NCI-H748 (cell line): Measurements from ENCODE around the gene GLE1.

Experiments
- DNase-seq: peaks from one replicate; lab custom pipeline; 2025; ENCODE audit not compliant: unreplicated experiment; lab: John Stamatoyannopoulos, UW

The GLE1 gene

GRCh38 chr9:128504485-128505413 lies at the start of gene GLE1:
Gene GLE1, plus strand, starts transcription at chr9:128504719. Its CDS starts 87 bp downstream, at chr9:128504806.
- DNase-seq: peak; percentile 94

- DNase-seq: no peak
Measured at GRCh38 chr9:128454991-128455390, 49.5 kb upstream of the GLE1 start.

GRCh38 chr9:128455849-128456612 lies 48.5 kb upstream of the GLE1 start, which contains the start of gene ODF2:
Gene ODF2, plus strand, starts transcription at chr9:128456006. Its CDS starts 86 bp downstream, at chr9:128456092.
- peak; percentile 99 for DNase-seq

GRCh38 chr9:128456613-128457061 lies 47.9 kb upstream of the GLE1 start:
- DNase-seq: peak; percentile 85

- DNase-seq: peak; percentile 32
Measured at GRCh38 chr9:128457207-128457606, 47.3 kb upstream of the GLE1 start.

GRCh38 chr9:128459011-128459410 lies 45.5 kb upstream of the GLE1 start:
- DNase-seq: no peak

GRCh38 chr9:128469070-128469469 lies 35.4 kb upstream of the GLE1 start:
- no peak for DNase-seq

- DNase-seq: no peak
Measured at GRCh38 chr9:128470560-128470959, 34.0 kb upstream of the GLE1 start.

GRCh38 chr9:128473104-128473503 lies 31.4 kb upstream of the GLE1 start:
- no peak for DNase-seq

- DNase-seq: no peak
Measured at GRCh38 chr9:128475867-128476266, 28.7 kb upstream of the GLE1 start.

- DNase-seq: no peak
Measured at GRCh38 chr9:128479262-128479661, 25.3 kb upstream of the GLE1 start.

GRCh38 chr9:128481561-128481960 lies 23.0 kb upstream of the GLE1 start:
- no peak for DNase-seq

- DNase-seq: no peak
Measured at GRCh38 chr9:128482186-128482585, 22.3 kb upstream of the GLE1 start.

GRCh38 chr9:128484686-128485413 lies 19.7 kb upstream of the GLE1 start:
- no peak for DNase-seq

GRCh38 chr9:128485414-128485855 lies 19.1 kb upstream of the GLE1 start:
- DNase-seq: no peak

- DNase-seq: no peak
Measured at GRCh38 chr9:128486201-128486600, 18.3 kb upstream of the GLE1 start.

- no peak for DNase-seq
Measured at GRCh38 chr9:128493424-128493823, 11.1 kb upstream of the GLE1 start.

GRCh38 chr9:128494108-128494745 lies 10.3 kb upstream of the GLE1 start:
- peak; percentile 25 for DNase-seq

GRCh38 chr9:128494746-128495129 lies 9.8 kb upstream of the GLE1 start:
- DNase-seq: no peak

GRCh38 chr9:128495296-128495695 lies 9.2 kb upstream of the GLE1 start:
- no peak for DNase-seq
